GM23338 (cell line): Measurements from ENCODE around the gene LRP11. TPM values are rescaled to one million over a fixed set of nuclear protein-coding genes. Genes with fewer than 3 reads are reported as not detected.
"Not testable (repeated sequence)": the region's sequence is repeated elsewhere in the genome, so short reads cannot be mapped to it uniquely, and the experiment has no call there.

Source experiments
- ATAC-seq: fragments of 200-7000 bp; cut with Tn5 transposase; 3 replicates; pipeline ENCODE4 v1.9.1; 2020
- DNase-seq: peaks from one replicate; pipeline ENCODE4 v3.0.0-alpha.2; 2015; ENCODE audit warnings: low spot score
- H2AFZ ChIP-seq: fragments of 200-600 bp; sonication (generic); 2 replicates; pipeline ENCODE4 v1.8.0; 2016; ENCODE audit warnings: antibody characterized with exemption, mild to moderate bottlenecking, moderate library complexity
- H3F3A ChIP-seq: fragments of 200-600 bp; sonication (generic); replicated peaks from 2 replicates; pipeline ENCODE4 v1.8.0; 2017; ENCODE audit warnings: antibody characterized with exemption, mixed run types, low read depth
- H3K27ac ChIP-seq: fragments of 200-600 bp; sonication (generic); 2 replicates; pipeline ENCODE4 v1.6.1; 2016; ENCODE audit warnings: low read depth
- H3K27me3 ChIP-seq: fragments of 200-600 bp; sonication (generic); 2 replicates; pipeline ENCODE4 v1.8.0; 2016; ENCODE audit warnings: mild to moderate bottlenecking, mixed run types, moderate library complexity; ENCODE audit not compliant: insufficient read depth
- H3K36me3 ChIP-seq: fragments of 200-600 bp; sonication (generic); 2 replicates; pipeline ENCODE4 v1.8.0; 2016; ENCODE audit warnings: mild to moderate bottlenecking; ENCODE audit not compliant: insufficient read depth
- H3K4me1 ChIP-seq: fragments of 200-600 bp; sonication (generic); 2 replicates; pipeline ENCODE4 v1.8.0; 2016; ENCODE audit warnings: mild to moderate bottlenecking, moderate library complexity; ENCODE audit not compliant: insufficient read depth
- H3K4me2 ChIP-seq: fragments of 200-600 bp; sonication (generic); 2 replicates; pipeline ENCODE4 v1.7.1; 2017; ENCODE audit warnings: mixed run types
- H3K4me3 ChIP-seq: fragments of 200-600 bp; sonication (generic); 2 replicates; pipeline ENCODE4 v1.6.1; 2016; ENCODE audit warnings: mixed run types
- H3K79me2 ChIP-seq: fragments of 200-600 bp; sonication (generic); replicated peaks from 2 replicates; pipeline ENCODE4 v1.8.0; 2017; ENCODE audit warnings: mild to moderate bottlenecking; ENCODE audit not compliant: insufficient read depth
- H3K9me2 ChIP-seq: fragments of 200-600 bp; sonication (generic); 2 replicates; pipeline ENCODE4 v1.8.0; 2017; ENCODE audit not compliant: insufficient read depth
- H4K20me1 ChIP-seq: fragments of 200-600 bp; sonication (generic); replicated peaks from 2 replicates; pipeline ENCODE4 v1.8.0; 2017; ENCODE audit warnings: mild to moderate bottlenecking; ENCODE audit not compliant: insufficient read depth
- H3K27ac Mint-ChIP-seq: 2 replicates; pipeline ENCODE4 v1.8.0; 2020; ENCODE audit warnings: inconsistent platforms, mild to moderate bottlenecking, moderate library complexity, mixed read lengths
- H3K27me3 Mint-ChIP-seq: 3 replicates; pipeline ENCODE4 v1.8.0; 2022; ENCODE audit warnings: low read depth, mild to moderate bottlenecking, moderate library complexity, mixed read lengths, inconsistent platforms; ENCODE audit not compliant: insufficient read depth, poor library complexity
- H3K36me3 Mint-ChIP-seq: 3 replicates; pipeline ENCODE4 v1.8.0; 2021; ENCODE audit warnings: low read depth, mild to moderate bottlenecking, inconsistent platforms, moderate library complexity, mixed read lengths
- H3K4me1 Mint-ChIP-seq: 3 replicates; pipeline ENCODE4 v1.8.0; 2020; ENCODE audit warnings: mild to moderate bottlenecking, inconsistent platforms, mixed read lengths
- H3K4me3 Mint-ChIP-seq: 3 replicates; pipeline ENCODE4 v1.8.0; 2021; ENCODE audit warnings: moderate library complexity, mild to moderate bottlenecking, inconsistent platforms, mixed read lengths
- H3K9me3 Mint-ChIP-seq: 3 replicates; pipeline ENCODE4 v1.8.0; 2020; ENCODE audit warnings: moderate library complexity, mild to moderate bottlenecking, inconsistent platforms, mixed read lengths
- CREB1 ChIP-seq: fragments of 250-450 bp; sonication (Bioruptor Pico); IDR thresholded peaks from 2 replicates; pipeline ENCODE4 v1.5.0; 2020; ENCODE audit warnings: low read depth, mild to moderate bottlenecking, moderate library complexity
- EZH2phosphoT487 ChIP-seq: fragments of 200-600 bp; sonication (generic); IDR thresholded peaks from one replicate; pipeline ENCODE4 v1.8.1; 2018; ENCODE audit warnings: antibody characterized with exemption; ENCODE audit not compliant: unreplicated experiment
- NANOG ChIP-seq: IDR thresholded peaks from 2 replicates; pipeline ENCODE4 v1.6.1; 2016; ENCODE audit warnings: antibody characterized with exemption, borderline replicate concordance
- POLR2AphosphoS5 ChIP-seq: IDR thresholded peaks from 2 replicates; pipeline ENCODE4 v1.6.1; 2016; ENCODE audit warnings: antibody characterized with exemption, low read depth
- STAT1 ChIP-seq: IDR thresholded peaks from one replicate; pipeline ENCODE4 v1.6.1; 2016; ENCODE audit warnings: antibody characterized with exemption; ENCODE audit not compliant: unreplicated experiment
- ZNF114 ChIP-seq: fragments of 250-450 bp; sonication (Bioruptor Pico); IDR thresholded peaks from 2 replicates; pipeline ENCODE4 v1.5.0; 2020; ENCODE audit warnings: mild to moderate bottlenecking, moderate library complexity
- ZNF331 ChIP-seq: fragments of 250-450 bp; sonication (Bioruptor Pico); IDR thresholded peaks from 2 replicates; pipeline ENCODE4 v1.5.0; 2020; ENCODE audit warnings: low read depth, mild to moderate bottlenecking, moderate library complexity
- polyA plus RNA-seq: library from polyadenylated mRNA; unstranded; fragments of >200 nt; fragmentation: Nextera tagmentation; extraction: Ambion mirVana; gene quantifications from 2 replicates; pipeline ENCODE4 v1.2.1, GENCODE V29; 2016
- total RNA-seq: library from RNA; depleted of rRNA; stranded (reverse); fragments of >200 nt; shearing (Covaris generic); gene quantifications from 2 replicates; pipeline ENCODE4 v1.2.3, GENCODE V29; 2014
- TF ChIP-seq, protein P1 (sequence below): IDR thresholded peaks from 2 replicates; pipeline ENCODE4 v1.6.1; 2016; ENCODE audit warnings: antibody characterized with exemption
- TF ChIP-seq, protein P2 (sequence below), 2 experiments: fragments of 200-600 bp in 1 of 2; sonication (generic) in 1 of 2; conservative IDR thresholded peaks; 2 replicates each; pipeline versions ENCODE4 v1.5.1 to v1.6.1; 2016 to 2017; ENCODE audit warnings: antibody characterized with exemption in 2 of 2, low read depth in 2 of 2, mild to moderate bottlenecking in 2 of 2, moderate library complexity in 1 of 2
- TF ChIP-seq, protein P3 (sequence below): IDR thresholded peaks from one replicate; pipeline ENCODE4 v1.6.1; 2018; ENCODE audit warnings: antibody characterized with exemption; ENCODE audit not compliant: unreplicated experiment

The LRP11 gene
- total and polyA plus RNA-seq, 2 experiments from 2014 or later, result 10.8 to 37.1 TPM

DNA sequence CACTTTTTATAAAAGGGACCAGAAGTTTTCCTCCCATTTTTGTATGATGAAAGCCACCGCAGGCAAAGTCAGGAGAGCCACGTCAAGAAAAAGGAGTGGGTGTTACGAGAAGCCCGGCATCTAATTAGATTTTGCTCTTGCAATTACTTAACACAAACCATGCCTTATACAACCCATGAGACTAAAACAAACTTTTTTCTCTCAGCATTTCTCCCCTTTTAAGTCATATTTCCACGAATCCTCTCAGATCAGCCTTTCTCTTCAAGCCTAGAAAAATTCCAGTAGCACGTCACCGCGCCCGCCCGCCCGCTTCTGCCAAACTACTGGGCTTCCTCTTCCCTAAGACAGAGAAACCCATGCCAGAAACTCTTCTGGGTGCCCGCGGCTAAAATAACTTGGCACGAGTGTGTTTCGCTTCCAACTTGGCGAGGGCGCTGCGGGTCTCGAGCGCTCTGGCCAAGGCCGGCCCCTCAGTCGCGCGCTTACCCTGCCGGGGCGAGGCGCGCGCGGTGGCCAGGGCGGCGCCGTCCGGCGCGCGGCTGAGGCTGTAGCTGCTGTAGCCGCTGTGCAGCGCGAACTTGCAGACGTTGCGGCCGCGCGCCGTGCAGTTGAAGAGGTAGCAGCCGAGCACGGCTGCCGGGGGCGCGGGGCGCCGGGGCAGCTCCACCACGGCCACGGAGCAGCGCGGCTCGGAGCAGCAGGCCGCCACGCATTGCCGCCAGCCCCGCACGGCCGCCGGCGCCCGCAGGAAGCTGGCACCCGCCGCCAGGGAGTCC, 1.0 kb downstream of the LRP11 start:
- Histone ChIP-seq H3K27ac (no peak overlapping the region), H3K4me3 (peak overlapping the region; percentile 89), H3K9me2 (no peaks in the 10 kb centered on the region), H3K36me3 (no peaks in the 10 kb centered on the region), H3K79me2 (peaks cover 19% of the 10 kb centered on the region), H3F3A (0 out of 2 replicates have a peak, but pooled peaks cover 6% of the 10 kb centered on the region), H3K4me1 (peaks cover 14% of the 10 kb centered on the region), H2AFZ (peak overlapping the region; percentile 94), H3K4me2 (peak overlapping the region; percentile 97), H4K20me1 (0 out of 2 replicates have a peak, but pooled peaks cover 19% of the 10 kb centered on the region), H3K27me3 (peaks cover 17% of the 10 kb centered on the region)
- DNase-seq (peak; percentile 71), ATAC-seq (peak; percentile 47)
- no peak overlapping the region for H3K27ac Mint-ChIP-seq
- peak overlapping the region; percentile 83 for H3K4me3 Mint-ChIP-seq
- H3K27me3 Mint-ChIP-seq, result peaks cover 22% of the 10 kb centered on the region
- peaks cover 43% of the 10 kb centered on the region for H3K4me1 Mint-ChIP-seq
- no peaks in the 10 kb centered on the region for H3K36me3 Mint-ChIP-seq
- no peak for TF ChIP-seq CREB1 (CRISPR knock-in tag)
- TF ChIP-seq, protein P1, sequence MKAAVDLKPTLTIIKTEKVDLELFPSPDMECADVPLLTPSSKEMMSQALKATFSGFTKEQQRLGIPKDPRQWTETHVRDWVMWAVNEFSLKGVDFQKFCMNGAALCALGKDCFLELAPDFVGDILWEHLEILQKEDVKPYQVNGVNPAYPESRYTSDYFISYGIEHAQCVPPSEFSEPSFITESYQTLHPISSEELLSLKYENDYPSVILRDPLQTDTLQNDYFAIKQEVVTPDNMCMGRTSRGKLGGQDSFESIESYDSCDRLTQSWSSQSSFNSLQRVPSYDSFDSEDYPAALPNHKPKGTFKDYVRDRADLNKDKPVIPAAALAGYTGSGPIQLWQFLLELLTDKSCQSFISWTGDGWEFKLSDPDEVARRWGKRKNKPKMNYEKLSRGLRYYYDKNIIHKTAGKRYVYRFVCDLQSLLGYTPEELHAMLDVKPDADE, result no peak
- TF ChIP-seq, protein P2, sequence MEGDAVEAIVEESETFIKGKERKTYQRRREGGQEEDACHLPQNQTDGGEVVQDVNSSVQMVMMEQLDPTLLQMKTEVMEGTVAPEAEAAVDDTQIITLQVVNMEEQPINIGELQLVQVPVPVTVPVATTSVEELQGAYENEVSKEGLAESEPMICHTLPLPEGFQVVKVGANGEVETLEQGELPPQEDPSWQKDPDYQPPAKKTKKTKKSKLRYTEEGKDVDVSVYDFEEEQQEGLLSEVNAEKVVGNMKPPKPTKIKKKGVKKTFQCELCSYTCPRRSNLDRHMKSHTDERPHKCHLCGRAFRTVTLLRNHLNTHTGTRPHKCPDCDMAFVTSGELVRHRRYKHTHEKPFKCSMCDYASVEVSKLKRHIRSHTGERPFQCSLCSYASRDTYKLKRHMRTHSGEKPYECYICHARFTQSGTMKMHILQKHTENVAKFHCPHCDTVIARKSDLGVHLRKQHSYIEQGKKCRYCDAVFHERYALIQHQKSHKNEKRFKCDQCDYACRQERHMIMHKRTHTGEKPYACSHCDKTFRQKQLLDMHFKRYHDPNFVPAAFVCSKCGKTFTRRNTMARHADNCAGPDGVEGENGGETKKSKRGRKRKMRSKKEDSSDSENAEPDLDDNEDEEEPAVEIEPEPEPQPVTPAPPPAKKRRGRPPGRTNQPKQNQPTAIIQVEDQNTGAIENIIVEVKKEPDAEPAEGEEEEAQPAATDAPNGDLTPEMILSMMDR (conservative IDR thresholded peaks at IDR 0.05; ENCODE audit: low read depth in 2 of 2), result 0 out of 4 replicates have a peak, but pooled peaks of 1 of the 2 experiments have one; percentile 7
- H3K9me3 Mint-ChIP-seq, result no peaks in the 10 kb centered on the region; the same call in 2 of the 3 replicates

DNA sequence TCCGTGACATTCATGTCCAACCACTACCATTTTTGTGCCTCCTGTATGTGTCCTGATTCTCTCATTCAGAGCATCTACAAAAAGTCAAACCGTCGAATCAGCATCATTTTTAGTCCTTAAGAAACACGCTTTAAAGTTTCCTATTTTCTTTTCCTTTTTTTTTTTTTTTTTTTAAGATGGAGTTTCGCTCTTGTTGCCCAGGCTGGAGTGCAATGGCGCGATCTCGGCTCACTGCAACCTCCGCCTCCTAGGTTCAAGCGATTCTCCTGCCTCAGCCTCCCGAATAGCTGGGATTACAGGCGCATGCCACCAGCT, 1.8 kb downstream of the LRP11 start:
- not testable (repeated sequence) for H3K27ac ChIP-seq, H3F3A ChIP-seq, DNase-seq, H3K36me3 Mint-ChIP-seq, H3K27ac Mint-ChIP-seq, H3K9me2 ChIP-seq, H3K36me3 ChIP-seq, H3K9me3 Mint-ChIP-seq, ATAC-seq, H2AFZ ChIP-seq
- Histone ChIP-seq H3K79me2 (peaks cover 19% of the 10 kb centered on the region), H3K27me3 (peaks cover 17% of the 10 kb centered on the region), H3K4me1 (peaks cover 16% of the 10 kb centered on the region), H4K20me1 (0 out of 2 replicates have a peak, but pooled peaks cover 19% of the 10 kb centered on the region), H3K4me3 (peak overlapping the region; percentile 89), H3K4me2 (peak overlapping the region; percentile 97)
- H3K27me3 Mint-ChIP-seq, result peaks cover 22% of the 10 kb centered on the region
- peaks cover 43% of the 10 kb centered on the region for H3K4me1 Mint-ChIP-seq
- H3K4me3 Mint-ChIP-seq, result peak overlapping the region; percentile 83

DNA sequence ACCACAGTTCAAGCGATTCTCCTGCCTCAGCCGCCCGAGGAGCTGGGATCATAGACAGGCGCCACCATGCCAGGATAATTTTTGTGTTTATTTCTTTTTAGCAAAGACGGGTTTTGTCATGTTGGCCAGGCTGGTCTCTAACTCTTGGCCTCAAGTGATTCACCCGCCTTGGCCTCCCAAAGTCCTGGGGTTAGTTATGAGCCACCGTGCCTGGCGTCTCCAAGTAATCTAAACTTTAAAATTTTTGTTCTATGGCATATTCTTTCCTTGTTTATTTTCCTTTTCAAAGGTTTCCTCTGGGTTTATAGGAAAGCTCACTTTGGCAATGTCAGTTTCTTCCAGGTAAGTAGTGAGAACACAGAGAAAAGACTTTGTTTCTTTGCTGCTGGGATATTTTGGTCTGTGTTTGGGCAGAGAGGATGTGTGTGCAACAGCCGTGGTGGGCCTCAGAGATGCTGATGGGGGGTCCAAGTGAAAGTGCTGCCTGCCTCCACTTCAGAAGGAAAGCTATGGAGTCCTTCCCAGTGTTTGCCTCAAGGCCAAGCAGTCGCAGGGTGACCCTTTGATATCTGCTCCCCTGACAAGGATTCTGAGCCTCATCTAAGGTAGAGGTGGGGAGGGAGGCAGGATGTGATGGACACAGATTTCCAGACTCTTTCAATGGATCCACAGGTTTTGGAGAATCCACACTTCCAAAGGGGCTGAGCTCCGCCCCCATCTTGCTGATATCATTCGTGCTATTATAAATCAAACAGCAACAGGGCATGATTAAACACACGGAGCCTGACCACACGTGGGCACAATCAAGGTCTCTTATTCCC, 2.3 kb downstream of the LRP11 start:
- Histone ChIP-seq H4K20me1 (0 out of 2 replicates have a peak, but pooled peaks cover 19% of the 10 kb centered on the region), H3K36me3 (no peaks in the 10 kb centered on the region), H3F3A (0 out of 2 replicates have a peak, but pooled peaks cover 6% of the 10 kb centered on the region), H2AFZ (no peak overlapping the region), H3K27ac (no peak overlapping the region), H3K4me3 (peak overlapping the region; percentile 89; the same call in 1 of the 2 replicates), H3K27me3 (peaks cover 17% of the 10 kb centered on the region), H3K9me2 (no peaks in the 10 kb centered on the region), H3K4me2 (peak overlapping the region; percentile 97), H3K4me1 (peaks cover 20% of the 10 kb centered on the region), H3K79me2 (peaks cover 19% of the 10 kb centered on the region)
- no peak overlapping the region for H3K27ac Mint-ChIP-seq
- H3K36me3 Mint-ChIP-seq, result no peaks in the 10 kb centered on the region
- DNase-seq, result no peak
- peaks cover 22% of the 10 kb centered on the region for H3K27me3 Mint-ChIP-seq
- peaks cover 43% of the 10 kb centered on the region for H3K4me1 Mint-ChIP-seq
- no peaks in the 10 kb centered on the region; the same call in 2 of the 3 replicates for H3K9me3 Mint-ChIP-seq
- ATAC-seq, result no peak
- H3K4me3 Mint-ChIP-seq, result peak overlapping the region; percentile 83
- TF ChIP-seq POLR2AphosphoS5 (no peak), EZH2phosphoT487 (no peak), STAT1 (no peak), ZNF331 (no peak), ZNF114 (no peak), NANOG (no peak)
- TF ChIP-seq, protein P3, sequence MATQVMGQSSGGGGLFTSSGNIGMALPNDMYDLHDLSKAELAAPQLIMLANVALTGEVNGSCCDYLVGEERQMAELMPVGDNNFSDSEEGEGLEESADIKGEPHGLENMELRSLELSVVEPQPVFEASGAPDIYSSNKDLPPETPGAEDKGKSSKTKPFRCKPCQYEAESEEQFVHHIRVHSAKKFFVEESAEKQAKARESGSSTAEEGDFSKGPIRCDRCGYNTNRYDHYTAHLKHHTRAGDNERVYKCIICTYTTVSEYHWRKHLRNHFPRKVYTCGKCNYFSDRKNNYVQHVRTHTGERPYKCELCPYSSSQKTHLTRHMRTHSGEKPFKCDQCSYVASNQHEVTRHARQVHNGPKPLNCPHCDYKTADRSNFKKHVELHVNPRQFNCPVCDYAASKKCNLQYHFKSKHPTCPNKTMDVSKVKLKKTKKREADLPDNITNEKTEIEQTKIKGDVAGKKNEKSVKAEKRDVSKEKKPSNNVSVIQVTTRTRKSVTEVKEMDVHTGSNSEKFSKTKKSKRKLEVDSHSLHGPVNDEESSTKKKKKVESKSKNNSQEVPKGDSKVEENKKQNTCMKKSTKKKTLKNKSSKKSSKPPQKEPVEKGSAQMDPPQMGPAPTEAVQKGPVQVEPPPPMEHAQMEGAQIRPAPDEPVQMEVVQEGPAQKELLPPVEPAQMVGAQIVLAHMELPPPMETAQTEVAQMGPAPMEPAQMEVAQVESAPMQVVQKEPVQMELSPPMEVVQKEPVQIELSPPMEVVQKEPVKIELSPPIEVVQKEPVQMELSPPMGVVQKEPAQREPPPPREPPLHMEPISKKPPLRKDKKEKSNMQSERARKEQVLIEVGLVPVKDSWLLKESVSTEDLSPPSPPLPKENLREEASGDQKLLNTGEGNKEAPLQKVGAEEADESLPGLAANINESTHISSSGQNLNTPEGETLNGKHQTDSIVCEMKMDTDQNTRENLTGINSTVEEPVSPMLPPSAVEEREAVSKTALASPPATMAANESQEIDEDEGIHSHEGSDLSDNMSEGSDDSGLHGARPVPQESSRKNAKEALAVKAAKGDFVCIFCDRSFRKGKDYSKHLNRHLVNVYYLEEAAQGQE, result no peak
